ENCODE measurements around the gene ETV1.

DNA sequence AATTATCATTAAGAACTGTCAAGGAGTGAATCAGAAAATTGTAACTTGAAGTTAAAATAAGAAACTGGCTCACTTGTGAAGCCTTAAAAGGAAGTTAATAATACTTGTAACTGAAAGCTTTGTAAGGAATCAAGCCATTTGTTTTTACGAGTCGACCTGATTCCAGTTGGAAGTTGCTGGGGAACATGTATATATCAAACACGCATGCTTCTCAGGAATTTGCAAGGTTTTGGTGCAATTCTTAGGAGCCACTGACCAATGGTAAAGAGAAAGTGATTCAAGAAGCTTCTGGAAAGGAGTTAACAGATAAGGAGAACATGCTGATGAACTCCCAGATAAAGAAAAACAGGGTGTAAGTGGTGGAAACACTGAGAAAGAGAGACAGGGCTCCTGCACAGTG is 56.4 kb downstream of the ETV1 start:
- TF ChIP-seq, protein P1, sequence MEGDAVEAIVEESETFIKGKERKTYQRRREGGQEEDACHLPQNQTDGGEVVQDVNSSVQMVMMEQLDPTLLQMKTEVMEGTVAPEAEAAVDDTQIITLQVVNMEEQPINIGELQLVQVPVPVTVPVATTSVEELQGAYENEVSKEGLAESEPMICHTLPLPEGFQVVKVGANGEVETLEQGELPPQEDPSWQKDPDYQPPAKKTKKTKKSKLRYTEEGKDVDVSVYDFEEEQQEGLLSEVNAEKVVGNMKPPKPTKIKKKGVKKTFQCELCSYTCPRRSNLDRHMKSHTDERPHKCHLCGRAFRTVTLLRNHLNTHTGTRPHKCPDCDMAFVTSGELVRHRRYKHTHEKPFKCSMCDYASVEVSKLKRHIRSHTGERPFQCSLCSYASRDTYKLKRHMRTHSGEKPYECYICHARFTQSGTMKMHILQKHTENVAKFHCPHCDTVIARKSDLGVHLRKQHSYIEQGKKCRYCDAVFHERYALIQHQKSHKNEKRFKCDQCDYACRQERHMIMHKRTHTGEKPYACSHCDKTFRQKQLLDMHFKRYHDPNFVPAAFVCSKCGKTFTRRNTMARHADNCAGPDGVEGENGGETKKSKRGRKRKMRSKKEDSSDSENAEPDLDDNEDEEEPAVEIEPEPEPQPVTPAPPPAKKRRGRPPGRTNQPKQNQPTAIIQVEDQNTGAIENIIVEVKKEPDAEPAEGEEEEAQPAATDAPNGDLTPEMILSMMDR (IDR thresholded peaks at IDR 0.05), result no peak
- no peak for TF ChIP-seq EP300 (IDR thresholded peaks at IDR 0.05; ENCODE audit: low read depth)
- TF ChIP-seq POLR2A (IDR thresholded peaks at IDR 0.05), result no peak
- no peak for TF ChIP-seq POLR2AphosphoS5 (IDR thresholded peaks at IDR 0.05)
